AG10803 (cell line): ENCODE results near the gene TAS2R19.

Experiments
- DNase-seq: peaks from one replicate; pipeline ENCODE4 v3.0.0; 2010; ENCODE audit warnings: low read depth
- H3K4me3 ChIP-seq: 2 replicates; pipeline ENCODE4 v1.5.1; 2011; ENCODE audit warnings: mild to moderate bottlenecking, low read length, control low read depth
- TF ChIP-seq, protein P1 (sequence below): conservative IDR thresholded peaks from 2 replicates; pipeline ENCODE4 v1.5.1; 2011; ENCODE audit warnings: mild to moderate bottlenecking, low read length, control low read depth, inconsistent platforms

Gene TAS2R19

DNA sequence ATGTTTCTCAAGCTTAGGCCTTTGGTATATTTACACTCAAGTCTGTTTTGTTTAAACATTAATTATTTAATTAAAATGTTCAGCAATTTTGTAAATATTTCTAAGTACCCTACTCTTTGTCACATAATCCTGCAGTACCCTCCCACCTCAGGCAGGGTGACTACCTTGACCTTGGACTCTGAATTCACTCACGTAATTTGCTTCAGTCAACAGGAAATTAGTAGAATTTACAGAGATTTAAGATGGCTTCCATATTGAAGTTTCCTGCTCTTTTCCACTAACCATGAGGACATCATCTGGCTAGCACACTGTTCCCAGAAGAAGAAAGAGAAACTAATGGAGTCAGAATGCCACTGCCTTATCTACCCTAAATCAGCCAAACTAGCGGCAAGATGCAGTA, 967 bp upstream of the TAS2R19 start:
- no peak overlapping the region for H3K4me3 ChIP-seq
- no peak for DNase-seq
- TF ChIP-seq, protein P1, sequence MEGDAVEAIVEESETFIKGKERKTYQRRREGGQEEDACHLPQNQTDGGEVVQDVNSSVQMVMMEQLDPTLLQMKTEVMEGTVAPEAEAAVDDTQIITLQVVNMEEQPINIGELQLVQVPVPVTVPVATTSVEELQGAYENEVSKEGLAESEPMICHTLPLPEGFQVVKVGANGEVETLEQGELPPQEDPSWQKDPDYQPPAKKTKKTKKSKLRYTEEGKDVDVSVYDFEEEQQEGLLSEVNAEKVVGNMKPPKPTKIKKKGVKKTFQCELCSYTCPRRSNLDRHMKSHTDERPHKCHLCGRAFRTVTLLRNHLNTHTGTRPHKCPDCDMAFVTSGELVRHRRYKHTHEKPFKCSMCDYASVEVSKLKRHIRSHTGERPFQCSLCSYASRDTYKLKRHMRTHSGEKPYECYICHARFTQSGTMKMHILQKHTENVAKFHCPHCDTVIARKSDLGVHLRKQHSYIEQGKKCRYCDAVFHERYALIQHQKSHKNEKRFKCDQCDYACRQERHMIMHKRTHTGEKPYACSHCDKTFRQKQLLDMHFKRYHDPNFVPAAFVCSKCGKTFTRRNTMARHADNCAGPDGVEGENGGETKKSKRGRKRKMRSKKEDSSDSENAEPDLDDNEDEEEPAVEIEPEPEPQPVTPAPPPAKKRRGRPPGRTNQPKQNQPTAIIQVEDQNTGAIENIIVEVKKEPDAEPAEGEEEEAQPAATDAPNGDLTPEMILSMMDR: no peak

DNA sequence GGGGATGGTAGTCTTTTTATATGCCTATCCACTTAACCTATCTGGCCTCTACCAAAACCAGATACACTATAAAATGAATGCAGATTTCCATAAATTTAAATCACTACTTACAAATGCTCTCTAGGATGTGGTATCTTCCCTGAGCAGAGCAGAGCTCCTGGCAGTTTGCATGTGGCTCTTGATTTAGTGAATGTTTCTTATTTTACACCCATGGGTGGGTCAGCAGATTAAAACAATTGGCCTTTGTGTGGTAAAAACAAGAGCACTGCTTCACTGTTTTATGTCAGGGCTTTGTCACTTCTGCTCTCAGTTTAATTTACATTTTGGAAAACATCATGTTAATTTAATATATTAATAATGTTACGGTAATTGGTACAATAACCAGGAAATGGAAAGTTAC, 5.5 kb downstream of the TAS2R19 start:
- no peak for DNase-seq
- no peak overlapping the region for H3K4me3 ChIP-seq
- TF ChIP-seq, protein P1: no peak

DNA sequence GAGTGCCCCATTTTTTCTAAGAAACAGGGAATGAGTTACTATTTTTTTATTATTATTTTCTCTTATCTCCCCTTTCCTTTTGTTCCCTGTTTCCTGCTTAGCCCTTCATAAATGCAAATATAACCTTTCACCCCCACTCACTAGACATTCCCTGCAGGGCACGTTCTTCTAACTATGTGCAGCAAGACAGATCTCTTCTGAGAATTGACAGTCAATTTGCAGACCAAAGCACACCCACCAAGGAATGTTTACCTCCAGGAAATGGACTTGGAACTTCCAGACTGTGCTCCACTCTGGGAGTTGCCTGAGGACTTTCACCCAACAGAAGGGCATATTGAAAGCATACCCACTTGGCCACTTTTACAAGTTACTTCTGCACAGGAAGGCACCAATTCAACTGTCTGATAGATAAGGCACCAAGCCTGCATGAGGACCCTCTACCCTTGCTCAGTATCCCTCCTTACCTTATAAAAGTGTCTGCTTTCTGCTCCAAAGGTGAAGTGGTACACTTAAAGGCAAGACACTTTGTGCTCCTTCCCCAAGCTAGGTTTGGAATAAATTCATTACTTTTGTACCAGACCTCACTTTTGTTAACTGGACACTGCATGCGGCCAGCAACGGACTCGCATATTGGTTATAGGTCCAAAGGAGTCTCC, 6.5 kb downstream of the TAS2R19 start:
- no peak for DNase-seq
- TF ChIP-seq, protein P1: no peak
- H3K4me3 ChIP-seq: no peak overlapping the region

DNA sequence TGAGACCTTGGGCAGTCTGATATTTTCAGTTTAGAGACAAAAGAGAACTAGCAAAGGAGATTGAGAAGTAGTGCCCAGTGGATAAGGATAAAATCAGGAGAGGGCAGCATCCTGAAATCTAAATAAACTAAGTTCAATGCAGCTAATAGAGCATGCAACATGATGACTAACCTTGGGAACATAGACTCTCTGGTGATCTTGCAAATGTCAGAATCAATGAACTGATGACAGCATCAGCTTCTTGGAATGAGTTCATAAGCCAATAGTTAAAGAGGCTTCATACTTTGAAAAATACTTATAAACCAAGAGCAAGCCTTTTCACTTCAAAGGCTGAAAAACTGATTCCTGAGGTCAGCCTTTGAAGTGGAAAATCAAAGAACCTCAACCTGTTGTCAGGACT, 8.2 kb downstream of the TAS2R19 start:
- H3K4me3 ChIP-seq: no peak overlapping the region
- TF ChIP-seq, protein P1: no peak
- DNase-seq: no peak

DNA sequence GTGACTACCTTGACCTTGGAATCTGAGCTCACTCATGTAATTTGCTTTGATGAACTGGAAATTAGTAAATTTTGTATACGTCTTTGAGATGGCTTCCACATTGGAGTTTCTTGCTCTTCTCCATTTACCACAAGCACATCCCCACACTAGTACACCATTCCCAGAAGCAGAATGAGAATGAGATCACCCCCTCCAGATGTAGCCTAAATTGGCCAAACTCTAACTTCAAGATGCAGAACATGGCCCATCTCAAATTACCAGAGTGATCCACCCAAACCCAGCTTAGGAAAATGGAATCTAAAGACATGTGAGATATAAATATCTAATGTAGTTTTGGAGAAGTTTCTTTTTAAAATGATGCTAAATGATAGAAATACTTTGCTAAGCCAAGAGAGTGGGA, 14.8 kb downstream of the TAS2R19 start:
- TF ChIP-seq, protein P1: no peak
- no peak overlapping the region for H3K4me3 ChIP-seq
- no peak for DNase-seq

DNA sequence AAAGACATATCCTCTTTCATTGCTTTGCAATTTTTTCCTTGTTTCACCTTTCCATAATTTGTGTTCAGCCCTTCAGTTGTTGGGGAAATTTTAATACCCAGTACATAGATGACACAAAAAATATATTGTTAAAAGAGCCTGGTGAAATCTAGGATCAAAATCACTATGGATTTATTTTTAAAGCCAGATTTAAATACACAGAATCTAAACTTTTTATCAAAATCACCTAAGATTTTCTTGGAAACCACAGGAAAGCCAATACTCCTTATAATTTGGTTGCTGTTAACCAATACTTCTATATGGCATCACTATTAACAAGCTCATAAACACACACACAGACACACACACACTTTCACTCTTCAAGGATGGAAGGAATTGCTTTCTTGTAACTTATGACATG, 24.2 kb downstream of the TAS2R19 start, which contains the start of gene TAS2R20:
TSS of gene TAS2R20 (minus strand) at position 101 of the 400 bp plus-strand sequence. CDS start 429 bp downstream, outside the sequence.
- no peak for DNase-seq
- no peak within 1 kb of the TSS for H3K4me3 ChIP-seq

DNA sequence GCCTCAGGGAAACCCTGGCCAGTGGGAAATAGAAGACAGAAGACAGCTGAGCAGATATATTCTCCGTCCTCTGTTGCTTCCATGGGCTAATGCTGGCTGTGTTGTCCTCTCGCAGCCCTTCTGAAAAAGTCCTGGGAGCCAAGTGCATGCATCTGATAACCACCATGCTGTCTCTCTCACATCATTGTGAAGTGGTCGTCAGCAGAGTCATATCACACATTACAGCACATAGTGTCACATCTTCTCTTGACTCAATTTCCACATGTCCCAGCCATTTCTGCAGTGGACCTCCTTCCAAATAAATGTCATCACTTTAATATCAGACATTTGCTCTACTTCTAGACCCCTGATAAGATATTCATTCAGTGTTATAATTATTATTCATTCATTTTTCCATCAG, 28.1 kb downstream of the TAS2R19 start:
- no peak overlapping the region for H3K4me3 ChIP-seq
- TF ChIP-seq, protein P1: no peak
- DNase-seq: no peak

More for the DNA sequence above, 24.2 kb downstream of the TAS2R19 start, which contains the start of gene TAS2R20:
- TF ChIP-seq, protein P1: no peak
